ENCODE measurements around the gene PALLD. TPM values are rescaled to one million over a fixed set of nuclear protein-coding genes. Genes with fewer than 3 reads are reported as not detected.

PALLD gene
- total and polyA plus RNA-seq, 3 donors from 2014 or later, result 138 to 156 (median 146) TPM

DNA sequence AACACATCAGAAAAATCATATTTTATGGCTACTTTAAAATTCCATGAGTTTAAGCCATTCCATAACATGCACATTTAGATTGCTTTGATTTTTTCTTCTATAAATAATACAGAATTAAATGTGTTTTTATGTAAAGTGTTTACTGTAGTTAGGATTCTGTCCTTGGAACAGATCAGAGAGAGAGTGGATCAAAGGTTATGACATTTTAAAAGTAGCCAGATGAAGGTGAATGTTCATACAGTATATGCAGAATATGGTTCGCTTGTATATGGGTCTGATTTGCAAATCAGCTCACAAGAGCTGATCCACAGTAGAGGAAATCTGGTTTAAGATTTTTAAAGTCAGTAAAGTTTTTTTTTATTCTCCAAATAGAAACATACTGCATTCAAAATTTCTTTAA is 7.2 kb upstream of the PALLD start:
- Histone ChIP-seq H3K9me3 (no peaks in the 10 kb centered on the region), H3K4me3 (no peak overlapping the region), H3K4me1 (no peaks in the 10 kb centered on the region), H3K36me3 (ENCODE audit: low read depth, missing control alignments) (no peaks in the 10 kb centered on the region), H3K27ac (no peak overlapping the region), H3K27me3 (no peaks in the 10 kb centered on the region)
- intact Hi-C loops (cut with DNase I; ENCODE audit: low total_unique reads), result no loop called here
- WGBS, 2 donors, result 94 to 96% methylated on average over 1 of the region's 1 CpG
- no peak for TF ChIP-seq POLR2A (IDR thresholded peaks at IDR 0.05)
- TF ChIP-seq, protein P1, sequence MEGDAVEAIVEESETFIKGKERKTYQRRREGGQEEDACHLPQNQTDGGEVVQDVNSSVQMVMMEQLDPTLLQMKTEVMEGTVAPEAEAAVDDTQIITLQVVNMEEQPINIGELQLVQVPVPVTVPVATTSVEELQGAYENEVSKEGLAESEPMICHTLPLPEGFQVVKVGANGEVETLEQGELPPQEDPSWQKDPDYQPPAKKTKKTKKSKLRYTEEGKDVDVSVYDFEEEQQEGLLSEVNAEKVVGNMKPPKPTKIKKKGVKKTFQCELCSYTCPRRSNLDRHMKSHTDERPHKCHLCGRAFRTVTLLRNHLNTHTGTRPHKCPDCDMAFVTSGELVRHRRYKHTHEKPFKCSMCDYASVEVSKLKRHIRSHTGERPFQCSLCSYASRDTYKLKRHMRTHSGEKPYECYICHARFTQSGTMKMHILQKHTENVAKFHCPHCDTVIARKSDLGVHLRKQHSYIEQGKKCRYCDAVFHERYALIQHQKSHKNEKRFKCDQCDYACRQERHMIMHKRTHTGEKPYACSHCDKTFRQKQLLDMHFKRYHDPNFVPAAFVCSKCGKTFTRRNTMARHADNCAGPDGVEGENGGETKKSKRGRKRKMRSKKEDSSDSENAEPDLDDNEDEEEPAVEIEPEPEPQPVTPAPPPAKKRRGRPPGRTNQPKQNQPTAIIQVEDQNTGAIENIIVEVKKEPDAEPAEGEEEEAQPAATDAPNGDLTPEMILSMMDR (IDR thresholded peaks at IDR 0.05), result no peak
- no peak for DNase-seq

DNA sequence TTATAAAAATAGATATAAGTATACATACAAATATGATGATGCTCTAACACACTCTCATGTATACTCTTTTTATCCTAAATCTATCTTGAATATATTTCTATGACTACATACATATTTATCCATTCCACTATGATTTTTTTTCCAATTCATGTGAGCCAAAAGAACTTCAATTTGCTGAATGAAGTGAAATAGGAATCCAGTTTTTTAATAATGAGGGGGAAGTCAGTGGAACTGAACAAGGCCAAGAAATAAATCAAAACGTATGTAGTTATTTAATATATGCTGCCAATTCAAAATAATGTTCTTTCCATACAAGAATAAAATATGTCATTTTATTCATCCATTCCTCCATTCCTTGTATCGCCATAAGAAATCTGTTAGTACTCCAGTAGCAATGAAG is 6.1 kb upstream of the PALLD start:
- H3K36me3 ChIP-seq (ENCODE audit: low read depth, missing control alignments), result no peaks in the 10 kb centered on the region
- 92 to 94% methylated on average over 2 of the region's 2 CpGs for WGBS, 2 donors
- TF ChIP-seq, protein P1 (IDR thresholded peaks at IDR 0.05), result no peak
- TF ChIP-seq POLR2A (IDR thresholded peaks at IDR 0.05), result no peak
- H3K9me3 ChIP-seq, result no peaks in the 10 kb centered on the region
- no peaks in the 10 kb centered on the region for H3K4me1 ChIP-seq
- H3K27me3 ChIP-seq, result no peaks in the 10 kb centered on the region
- no peak for DNase-seq
- intact Hi-C loops (cut with DNase I; ENCODE audit: low total_unique reads), result no loop called here
- no peak overlapping the region for H3K27ac ChIP-seq
- no peak overlapping the region for H3K4me3 ChIP-seq

- H3K36me3 ChIP-seq (ENCODE audit: low read depth, missing control alignments), result no peaks in the 10 kb centered on the region
- H3K27ac ChIP-seq, result no peak overlapping the region
- H3K4me1 ChIP-seq, result no peaks in the 10 kb centered on the region
- H3K27me3 ChIP-seq, result no peaks in the 10 kb centered on the region
- no peak for DNase-seq
- TF ChIP-seq, protein P1 (IDR thresholded peaks at IDR 0.05), result no peak
- no peak for TF ChIP-seq POLR2A (IDR thresholded peaks at IDR 0.05)
- WGBS, 2 donors, result 97% methylated on average over 2 of the region's 2 CpGs
- H3K4me3 ChIP-seq, result no peak overlapping the region
- H3K9me3 ChIP-seq, result no peaks in the 10 kb centered on the region
- intact Hi-C loops (cut with DNase I; ENCODE audit: low total_unique reads), result no loop called here
Observed at GRCh38 chr4:168491563-168491962, 5.3 kb upstream of the PALLD start.

DNA sequence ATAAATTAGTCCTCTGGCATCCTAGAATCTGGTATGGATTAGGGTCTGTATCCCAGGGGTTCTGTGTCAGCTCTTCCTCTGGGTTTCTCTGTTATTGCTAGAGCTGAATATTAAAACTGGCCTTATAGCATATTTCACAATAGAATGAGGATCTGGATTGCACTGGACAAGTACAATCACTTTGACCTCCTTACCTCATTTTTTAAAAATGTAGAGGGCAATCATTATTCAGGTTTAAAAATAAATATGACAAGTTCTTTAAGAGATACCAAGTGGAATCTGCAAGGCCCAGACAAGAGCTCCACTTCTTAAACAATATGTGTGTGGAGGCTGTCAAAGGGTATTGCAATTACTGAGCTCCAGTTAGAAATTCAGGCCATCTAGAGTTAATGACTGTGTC is 1.4 kb downstream of the PALLD start:
- Histone ChIP-seq H3K36me3 (ENCODE audit: low read depth, missing control alignments) (no peaks in the 10 kb centered on the region), H3K4me3 (no peak overlapping the region), H3K27me3 (no peaks in the 10 kb centered on the region), H3K4me1 (no peaks in the 10 kb centered on the region), H3K27ac (no peak overlapping the region), H3K9me3 (no peaks in the 10 kb centered on the region)
- TF ChIP-seq, protein P1 (IDR thresholded peaks at IDR 0.05), result no peak
- TF ChIP-seq POLR2A (IDR thresholded peaks at IDR 0.05), result no peak
- DNase-seq, result no peak
- intact Hi-C loops (cut with DNase I; ENCODE audit: low total_unique reads), result no loop called here

- Histone ChIP-seq H3K9me3 (no peaks in the 10 kb centered on the region), H3K27ac (no peak overlapping the region), H3K4me1 (no peaks in the 10 kb centered on the region), H3K4me3 (no peak overlapping the region), H3K36me3 (ENCODE audit: low read depth, missing control alignments) (no peaks in the 10 kb centered on the region), H3K27me3 (no peaks in the 10 kb centered on the region)
- TF ChIP-seq POLR2A (IDR thresholded peaks at IDR 0.05), result no peak
- TF ChIP-seq, protein P1 (IDR thresholded peaks at IDR 0.05), result no peak
- DNase-seq, result no peak
- intact Hi-C loops (cut with DNase I; ENCODE audit: low total_unique reads), result no loop called here
Observed at GRCh38 chr4:168499241-168499640, 2.4 kb downstream of the PALLD start.

Measured in testis (tissue), 3 donors.